ENCODE measurements around the gene FAM216B. TPM values are rescaled to one million over a fixed set of nuclear protein-coding genes. Genes with fewer than 3 reads are reported as not detected.

The FAM216B gene
- total and polyA plus RNA-seq, 2 of the 8 experiments (the other 6 are each of a cell fraction or from before 2014, with no cell fraction given), result not detected

GRCh38 chr13:42803563-42804204 is 22.3 kb downstream of the FAM216B start:
- no peak overlapping the region for H3K4me2 ChIP-seq (ENCODE audit: insufficient read depth in 1 of 2, low read depth in 2 of 2, low read length in 2 of 2)
- H3K4me1 ChIP-seq (replicated peaks in 1 of 4; ENCODE audit: control insufficient read depth in 3 of 4, insufficient read depth in 4 of 4, low read length in 3 of 4), result no peaks in the 10 kb centered on the region
- H3K27ac ChIP-seq (ENCODE audit: low read depth, low read length), result no peak overlapping the region
- no peak overlapping the region for H2BK12ac ChIP-seq (ENCODE audit: low read depth, low read length)
- FAIRE-seq (no peak), DNase-seq (ENCODE audit: low read depth in 1 of 2, low spot score in 2 of 2) (no peak)
- no peak overlapping the region for H2AK5ac ChIP-seq (ENCODE audit: low read depth, low read length)
- POLR2A ChIA-PET (ENCODE audit: partially characterized antibody), result no interaction called here
- H2BK15ac ChIP-seq (ENCODE audit: low read length), result no peak overlapping the region
- no peak overlapping the region for H3K14ac ChIP-seq (ENCODE audit: insufficient read length)
- no peak for TF ChIP-seq BACH1 (IDR thresholded peaks at IDR 0.05; ENCODE audit: low read length)
- TF ChIP-seq SAP30 (IDR thresholded peaks at IDR 0.05; ENCODE audit: insufficient read depth, insufficient replicate concordance, low read length), result no peak
- TF ChIP-seq TAF7 (optimal IDR thresholded peaks at IDR 0.05; ENCODE audit: borderline replicate concordance, low read depth, low read length), result no peak
- no peak for TF ChIP-seq KDM4A (IDR thresholded peaks at IDR 0.05; ENCODE audit: low read depth, low read length, severe bottlenecking)
- TF ChIP-seq KDM1A (IDR thresholded peaks at IDR 0.05; ENCODE audit: borderline replicate concordance, low read length), result no peak
- no peak for TF ChIP-seq HDAC6 (IDR thresholded peaks at IDR 0.05; ENCODE audit: low read depth, low read length)
- TF ChIP-seq SP2 (IDR thresholded peaks at IDR 0.05; ENCODE audit: low read length), result no peak
- no peak for TF ChIP-seq CHD2 (IDR thresholded peaks at IDR 0.05; ENCODE audit: low read length)
- WGBS, 2 experiments (ENCODE audit: extremely low coverage in 1 of 2, insufficient coverage in 1 of 2, insufficient read length in 1 of 2, insufficient replicate concordance in 2 of 2, low coverage in 1 of 2, low lambda C conversion rate in 2 of 2, missing lambda C conversion rate in 1 of 2), result 94% methylated on average over 2 of the region's 2 CpGs; no CpG with 5 or more reads in 1 of the 2 experiments
- no peaks in the 10 kb centered on the region for H3K27me3 ChIP-seq (replicated peaks in 1 of 4; ENCODE audit: control insufficient read depth in 3 of 4, extremely low read depth in 1 of 4, insufficient read depth in 3 of 4, low read length in 3 of 4)
- no peak overlapping the region for H3K18ac ChIP-seq (ENCODE audit: extremely low read depth, low read length)
- no peak overlapping the region for H3K23ac ChIP-seq (ENCODE audit: insufficient read length)
- H4K20me1 ChIP-seq (replicated peaks in 1 of 2; ENCODE audit: control insufficient read depth in 1 of 2, insufficient read depth in 2 of 2, low read length in 2 of 2), result no peaks in the 10 kb centered on the region
- H2BK20ac ChIP-seq (ENCODE audit: low read length), result no peak overlapping the region
- CTCF ChIA-PET (ENCODE audit: partially characterized antibody), result no interaction called here
- no peak overlapping the region for H3K9ac ChIP-seq (replicated peaks in 1 of 4; ENCODE audit: extremely low read depth in 1 of 4, low read depth in 3 of 4, low read length in 3 of 4)
- H4K8ac ChIP-seq (ENCODE audit: extremely low read depth, insufficient read depth, low read length), result no peak overlapping the region
- H2BK120ac ChIP-seq (replicated peaks; ENCODE audit: low read depth, low read length), result no peak overlapping the region
- H3K4ac ChIP-seq (replicated peaks; ENCODE audit: insufficient read length, low read depth, low read length), result no peak overlapping the region
- no peak overlapping the region for H3K56ac ChIP-seq (replicated peaks; ENCODE audit: insufficient read length, low read depth, low read length)
- no peaks in the 10 kb centered on the region for H3K9me3 ChIP-seq (ENCODE audit: insufficient read depth in 2 of 2, low read depth in 1 of 2, low read length in 1 of 2)
- no peaks in the 10 kb centered on the region for H3K23me2 ChIP-seq (ENCODE audit: low read depth, low read length)
- H2AFZ ChIP-seq (ENCODE audit: low read length), result no peak overlapping the region
- no peak overlapping the region for H2BK5ac ChIP-seq (ENCODE audit: low read depth, low read length)
- H3K79me2 ChIP-seq (ENCODE audit: control insufficient read depth in 1 of 2, insufficient read depth in 2 of 2, low read length in 2 of 2), result no peaks in the 10 kb centered on the region
- H4K5ac ChIP-seq (ENCODE audit: insufficient read length, low read depth, low read length), result no peak overlapping the region
- H3K36me3 ChIP-seq (ENCODE audit: control insufficient read depth in 2 of 4, insufficient read depth in 4 of 4, low read length in 3 of 4), result no peaks in the 10 kb centered on the region
- no peak overlapping the region for H4K91ac ChIP-seq (replicated peaks; ENCODE audit: insufficient read length, low read length)
- no peak overlapping the region for H3K4me3 ChIP-seq (ENCODE audit: extremely low read depth in 1 of 4, insufficient read depth in 2 of 4, low read depth in 3 of 4, low read length in 4 of 4)
- H3K79me1 ChIP-seq (ENCODE audit: low read depth, low read length), result no peaks in the 10 kb centered on the region
